ENCODE measurements around the gene DNAAF8. TPM values are rescaled to one million over a fixed set of nuclear protein-coding genes. Genes with fewer than 3 reads are reported as not detected.

DNAAF8 gene
- polyA plus RNA-seq, 1 donor from 2014 or later = 3.4 TPM

DNA sequence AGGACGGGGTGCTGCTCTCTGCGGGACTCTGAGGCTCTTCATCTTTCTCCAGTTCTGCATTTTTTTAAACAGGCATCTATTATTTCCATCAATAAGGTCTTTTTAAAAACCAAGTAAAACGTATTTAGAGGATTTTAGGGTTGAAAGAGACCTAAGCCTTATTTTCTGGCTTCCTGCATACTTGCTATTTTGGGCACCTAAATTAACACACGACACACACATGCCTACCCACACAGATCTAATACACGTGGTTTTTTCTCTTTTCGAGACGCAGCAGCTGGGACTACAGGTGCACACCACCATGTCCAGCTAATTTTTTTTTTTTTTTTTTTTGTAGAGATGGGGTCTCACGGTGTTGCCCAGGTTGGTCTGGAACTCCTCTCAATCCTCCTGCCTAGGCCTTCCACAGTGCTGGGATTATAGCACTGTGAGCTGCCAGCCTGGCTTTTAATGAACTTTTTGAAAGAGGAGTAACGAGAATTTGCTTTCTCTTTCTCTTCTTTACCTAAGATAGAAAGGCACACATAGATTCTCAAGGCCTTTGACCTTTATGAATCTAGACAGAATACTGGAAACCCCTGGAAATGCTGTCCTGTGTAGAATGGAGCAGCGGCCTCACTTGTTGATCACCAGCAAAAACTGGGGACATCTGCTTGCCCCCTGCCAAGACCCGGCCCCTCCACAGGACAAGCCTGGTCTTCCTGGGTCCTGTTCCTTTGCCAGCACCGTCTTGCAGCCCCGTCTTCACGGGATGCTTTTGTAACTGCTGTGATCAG is 13.8 kb downstream of the DNAAF8 start:
- Histone ChIP-seq H3F3A (ENCODE audit: insufficient read depth, low read length, poor library complexity, severe bottlenecking) (no peaks in the 10 kb centered on the region), H3K27me3 (ENCODE audit: insufficient read depth, low read depth, low read length) (no peaks in the 10 kb centered on the region), H3K79me2 (replicated peaks; ENCODE audit: insufficient read depth, low read length) (no peaks in the 10 kb centered on the region), H3K9me2 (ENCODE audit: insufficient read depth, low read length) (no peaks in the 10 kb centered on the region), H3K9me3 (ENCODE audit: low read length) (no peaks in the 10 kb centered on the region), H3K4me2 (ENCODE audit: low read length) (no peak overlapping the region), H2AFZ (ENCODE audit: low read depth, low read length) (no peak overlapping the region), H3K4me3 (ENCODE audit: low read length) (no peak overlapping the region), H3K9ac (ENCODE audit: low read length) (no peak overlapping the region), H3K36me3 (ENCODE audit: insufficient read depth, low read length) (no peaks in the 10 kb centered on the region), H3K27ac (ENCODE audit: low read length) (no peak overlapping the region), H4K20me1 (ENCODE audit: insufficient read depth) (no peaks in the 10 kb centered on the region)
- TF ChIP-seq POLR2AphosphoS5 (IDR thresholded peaks at IDR 0.05) (no peak), TAF1 (IDR thresholded peaks at IDR 0.05; ENCODE audit: low read depth) (no peak), MXI1 (conservative IDR thresholded peaks at IDR 0.05; ENCODE audit: poor library complexity, severe bottlenecking) (no peak), EP300 (conservative IDR thresholded peaks at IDR 0.05; ENCODE audit: poor library complexity, severe bottlenecking) (no peak), RAD21 (conservative IDR thresholded peaks at IDR 0.05) (no peak), SMC3 (conservative IDR thresholded peaks at IDR 0.05; ENCODE audit: poor library complexity) (no peak), EZH2 (IDR thresholded peaks at IDR 0.05; ENCODE audit: borderline replicate concordance, insufficient read depth, low read length, poor library complexity, severe bottlenecking) (no peak)
- TF ChIP-seq, protein P1, sequence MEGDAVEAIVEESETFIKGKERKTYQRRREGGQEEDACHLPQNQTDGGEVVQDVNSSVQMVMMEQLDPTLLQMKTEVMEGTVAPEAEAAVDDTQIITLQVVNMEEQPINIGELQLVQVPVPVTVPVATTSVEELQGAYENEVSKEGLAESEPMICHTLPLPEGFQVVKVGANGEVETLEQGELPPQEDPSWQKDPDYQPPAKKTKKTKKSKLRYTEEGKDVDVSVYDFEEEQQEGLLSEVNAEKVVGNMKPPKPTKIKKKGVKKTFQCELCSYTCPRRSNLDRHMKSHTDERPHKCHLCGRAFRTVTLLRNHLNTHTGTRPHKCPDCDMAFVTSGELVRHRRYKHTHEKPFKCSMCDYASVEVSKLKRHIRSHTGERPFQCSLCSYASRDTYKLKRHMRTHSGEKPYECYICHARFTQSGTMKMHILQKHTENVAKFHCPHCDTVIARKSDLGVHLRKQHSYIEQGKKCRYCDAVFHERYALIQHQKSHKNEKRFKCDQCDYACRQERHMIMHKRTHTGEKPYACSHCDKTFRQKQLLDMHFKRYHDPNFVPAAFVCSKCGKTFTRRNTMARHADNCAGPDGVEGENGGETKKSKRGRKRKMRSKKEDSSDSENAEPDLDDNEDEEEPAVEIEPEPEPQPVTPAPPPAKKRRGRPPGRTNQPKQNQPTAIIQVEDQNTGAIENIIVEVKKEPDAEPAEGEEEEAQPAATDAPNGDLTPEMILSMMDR (IDR thresholded peaks at IDR 0.05; ENCODE audit: poor library complexity, severe bottlenecking) = no peak
- TF ChIP-seq, protein P2, sequence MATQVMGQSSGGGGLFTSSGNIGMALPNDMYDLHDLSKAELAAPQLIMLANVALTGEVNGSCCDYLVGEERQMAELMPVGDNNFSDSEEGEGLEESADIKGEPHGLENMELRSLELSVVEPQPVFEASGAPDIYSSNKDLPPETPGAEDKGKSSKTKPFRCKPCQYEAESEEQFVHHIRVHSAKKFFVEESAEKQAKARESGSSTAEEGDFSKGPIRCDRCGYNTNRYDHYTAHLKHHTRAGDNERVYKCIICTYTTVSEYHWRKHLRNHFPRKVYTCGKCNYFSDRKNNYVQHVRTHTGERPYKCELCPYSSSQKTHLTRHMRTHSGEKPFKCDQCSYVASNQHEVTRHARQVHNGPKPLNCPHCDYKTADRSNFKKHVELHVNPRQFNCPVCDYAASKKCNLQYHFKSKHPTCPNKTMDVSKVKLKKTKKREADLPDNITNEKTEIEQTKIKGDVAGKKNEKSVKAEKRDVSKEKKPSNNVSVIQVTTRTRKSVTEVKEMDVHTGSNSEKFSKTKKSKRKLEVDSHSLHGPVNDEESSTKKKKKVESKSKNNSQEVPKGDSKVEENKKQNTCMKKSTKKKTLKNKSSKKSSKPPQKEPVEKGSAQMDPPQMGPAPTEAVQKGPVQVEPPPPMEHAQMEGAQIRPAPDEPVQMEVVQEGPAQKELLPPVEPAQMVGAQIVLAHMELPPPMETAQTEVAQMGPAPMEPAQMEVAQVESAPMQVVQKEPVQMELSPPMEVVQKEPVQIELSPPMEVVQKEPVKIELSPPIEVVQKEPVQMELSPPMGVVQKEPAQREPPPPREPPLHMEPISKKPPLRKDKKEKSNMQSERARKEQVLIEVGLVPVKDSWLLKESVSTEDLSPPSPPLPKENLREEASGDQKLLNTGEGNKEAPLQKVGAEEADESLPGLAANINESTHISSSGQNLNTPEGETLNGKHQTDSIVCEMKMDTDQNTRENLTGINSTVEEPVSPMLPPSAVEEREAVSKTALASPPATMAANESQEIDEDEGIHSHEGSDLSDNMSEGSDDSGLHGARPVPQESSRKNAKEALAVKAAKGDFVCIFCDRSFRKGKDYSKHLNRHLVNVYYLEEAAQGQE (IDR thresholded peaks at IDR 0.05; ENCODE audit: borderline replicate concordance) = no peak

DNA sequence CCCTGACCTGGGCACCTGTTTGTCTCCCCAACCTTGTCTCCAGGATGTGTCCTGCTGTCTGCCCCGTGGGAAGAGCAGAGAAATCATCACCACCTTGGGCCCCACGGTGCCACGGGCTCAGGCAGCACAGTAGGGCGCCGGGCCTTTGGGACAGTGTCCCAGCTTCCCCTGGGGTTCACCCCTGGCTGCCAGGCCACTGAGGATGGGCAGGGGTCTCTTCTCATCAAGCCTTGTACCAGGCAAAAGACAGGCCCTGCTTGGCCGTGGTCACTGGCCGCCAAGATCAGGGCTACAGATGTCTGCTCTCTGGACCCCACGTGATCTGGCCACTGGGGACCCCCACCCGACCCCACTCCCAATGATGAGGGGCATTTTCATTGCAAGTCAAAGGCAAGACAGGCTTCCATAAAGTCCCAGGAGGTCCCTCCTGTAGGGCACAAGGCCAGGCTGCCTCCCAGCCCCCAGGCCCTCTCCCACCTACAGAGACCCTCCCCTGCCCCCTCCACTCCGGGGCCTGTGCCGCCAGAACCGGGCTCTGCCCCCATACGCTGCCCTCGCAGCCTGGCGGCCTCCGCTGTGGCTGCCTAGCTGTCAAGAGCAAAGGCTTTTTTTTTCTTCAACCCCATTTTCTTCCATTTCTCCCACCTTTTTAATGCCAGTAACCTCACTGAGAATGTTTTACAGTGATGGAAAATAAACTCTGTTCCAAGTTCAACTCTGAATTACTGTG is 14.5 kb downstream of the DNAAF8 start:
- H3K4me3 ChIP-seq (ENCODE audit: low read length) = no peak overlapping the region
- H2AFZ ChIP-seq (ENCODE audit: low read depth, low read length) = no peak overlapping the region
- no peaks in the 10 kb centered on the region for H3K27me3 ChIP-seq (ENCODE audit: insufficient read depth, low read depth, low read length)
- H4K20me1 ChIP-seq (ENCODE audit: insufficient read depth) = no peaks in the 10 kb centered on the region
- TF ChIP-seq, protein P2 (IDR thresholded peaks at IDR 0.05; ENCODE audit: borderline replicate concordance) = no peak
- no peak for TF ChIP-seq EZH2 (IDR thresholded peaks at IDR 0.05; ENCODE audit: borderline replicate concordance, insufficient read depth, low read length, poor library complexity, severe bottlenecking)
- TF ChIP-seq RAD21 (conservative IDR thresholded peaks at IDR 0.05) = no peak
- TF ChIP-seq POLR2AphosphoS5 (IDR thresholded peaks at IDR 0.05) = no peak
- no peak for TF ChIP-seq EP300 (conservative IDR thresholded peaks at IDR 0.05; ENCODE audit: poor library complexity, severe bottlenecking)
- TF ChIP-seq, protein P1 (IDR thresholded peaks at IDR 0.05; ENCODE audit: poor library complexity, severe bottlenecking) = no peak
- TF ChIP-seq MXI1 (conservative IDR thresholded peaks at IDR 0.05; ENCODE audit: poor library complexity, severe bottlenecking) = no peak
- H3K9me2 ChIP-seq (ENCODE audit: insufficient read depth, low read length) = no peaks in the 10 kb centered on the region
- H3K36me3 ChIP-seq (ENCODE audit: insufficient read depth, low read length) = no peaks in the 10 kb centered on the region
- H3F3A ChIP-seq (ENCODE audit: insufficient read depth, low read length, poor library complexity, severe bottlenecking) = no peaks in the 10 kb centered on the region
- no peaks in the 10 kb centered on the region for H3K79me2 ChIP-seq (replicated peaks; ENCODE audit: insufficient read depth, low read length)
- no peak overlapping the region for H3K9ac ChIP-seq (ENCODE audit: low read length)
- H3K27ac ChIP-seq (ENCODE audit: low read length) = no peak overlapping the region
- H3K4me2 ChIP-seq (ENCODE audit: low read length) = no peak overlapping the region
- H3K9me3 ChIP-seq (ENCODE audit: low read length) = no peaks in the 10 kb centered on the region
